ENCODE results near the gene LBH. TPM values are rescaled to one million over a fixed set of nuclear protein-coding genes. Genes with fewer than 3 reads are reported as not detected.

Gene LBH
- total RNA-seq, 6 experiments from 2014 or later: 24.4 to 99.2 (median 92.8) TPM

GRCh38 chr2:30235008-30235655, 3.8 kb downstream of the LBH start:
- DNase-seq: no peak
- H3K4me3 Mint-ChIP-seq: peak overlapping the region; percentile 42; the same call in 1 of the 2 replicates
- peaks cover 17% of the 10 kb centered on the region for H3K36me3 Mint-ChIP-seq (ENCODE audit: low read depth)
- H3K27me3 Mint-ChIP-seq (ENCODE audit: insufficient read depth): peaks cover 13% of the 10 kb centered on the region; the same call in 1 of the 2 replicates
- peak overlapping the region; percentile 19; the same call in 1 of the 2 replicates for H3K27ac Mint-ChIP-seq
- H3K4me1 Mint-ChIP-seq (ENCODE audit: low read depth): peaks cover 66% of the 10 kb centered on the region
- H3K9me3 Mint-ChIP-seq: no peaks in the 10 kb centered on the region
- TF ChIP-seq, protein P1, sequence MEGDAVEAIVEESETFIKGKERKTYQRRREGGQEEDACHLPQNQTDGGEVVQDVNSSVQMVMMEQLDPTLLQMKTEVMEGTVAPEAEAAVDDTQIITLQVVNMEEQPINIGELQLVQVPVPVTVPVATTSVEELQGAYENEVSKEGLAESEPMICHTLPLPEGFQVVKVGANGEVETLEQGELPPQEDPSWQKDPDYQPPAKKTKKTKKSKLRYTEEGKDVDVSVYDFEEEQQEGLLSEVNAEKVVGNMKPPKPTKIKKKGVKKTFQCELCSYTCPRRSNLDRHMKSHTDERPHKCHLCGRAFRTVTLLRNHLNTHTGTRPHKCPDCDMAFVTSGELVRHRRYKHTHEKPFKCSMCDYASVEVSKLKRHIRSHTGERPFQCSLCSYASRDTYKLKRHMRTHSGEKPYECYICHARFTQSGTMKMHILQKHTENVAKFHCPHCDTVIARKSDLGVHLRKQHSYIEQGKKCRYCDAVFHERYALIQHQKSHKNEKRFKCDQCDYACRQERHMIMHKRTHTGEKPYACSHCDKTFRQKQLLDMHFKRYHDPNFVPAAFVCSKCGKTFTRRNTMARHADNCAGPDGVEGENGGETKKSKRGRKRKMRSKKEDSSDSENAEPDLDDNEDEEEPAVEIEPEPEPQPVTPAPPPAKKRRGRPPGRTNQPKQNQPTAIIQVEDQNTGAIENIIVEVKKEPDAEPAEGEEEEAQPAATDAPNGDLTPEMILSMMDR (IDR thresholded peaks at IDR 0.05): no peak

DNA sequence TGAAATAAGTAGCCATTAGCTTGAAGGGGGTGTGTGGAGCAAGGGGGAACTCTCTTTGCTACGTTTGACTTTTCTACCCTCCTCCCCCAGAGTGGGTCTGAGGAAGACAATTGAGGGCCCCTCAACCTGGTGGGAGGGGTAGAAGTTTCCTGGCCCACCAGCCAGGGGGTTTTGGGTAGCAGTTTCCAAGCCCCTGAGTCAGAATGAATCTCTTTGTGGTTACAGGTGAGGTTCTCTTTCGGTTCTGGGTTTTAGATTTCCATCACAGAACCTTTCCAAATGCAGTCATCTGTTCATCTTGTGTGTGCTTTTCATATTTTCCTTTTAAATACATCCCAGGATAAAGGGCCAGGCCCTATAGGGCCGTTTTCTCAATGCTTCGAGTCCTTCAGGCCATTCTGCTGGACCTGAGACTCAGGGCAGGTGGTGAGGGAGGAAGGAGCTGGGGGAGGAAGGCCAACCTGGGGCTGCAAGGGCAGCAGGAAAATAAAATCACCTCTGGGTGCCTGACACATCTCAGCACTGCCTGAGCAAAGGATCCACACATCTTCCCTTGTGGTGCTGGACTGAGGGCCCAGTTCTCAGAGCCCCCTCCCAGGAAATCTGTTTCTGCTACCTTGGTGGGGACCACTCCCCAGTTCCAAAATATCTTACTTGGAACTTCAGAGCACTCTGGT, 4.7 kb downstream of the LBH start:
- Mint-ChIP-seq H3K27ac (no peak overlapping the region), H3K4me3 (no peak overlapping the region), H3K9me3 (no peaks in the 10 kb centered on the region), H3K27me3 (ENCODE audit: insufficient read depth) (peaks cover 10% of the 10 kb centered on the region), H3K4me1 (ENCODE audit: low read depth) (peaks cover 60% of the 10 kb centered on the region), H3K36me3 (ENCODE audit: low read depth) (peaks cover 17% of the 10 kb centered on the region)
- TF ChIP-seq, protein P1 (IDR thresholded peaks at IDR 0.05): no peak
- no peak for DNase-seq

GRCh38 chr2:30236591-30237238, 5.4 kb downstream of the LBH start:
- peaks cover 60% of the 10 kb centered on the region for H3K4me1 Mint-ChIP-seq (ENCODE audit: low read depth)
- no peaks in the 10 kb centered on the region for H3K9me3 Mint-ChIP-seq
- H3K27me3 Mint-ChIP-seq (ENCODE audit: insufficient read depth): peaks cover 10% of the 10 kb centered on the region
- DNase-seq: no peak
- H3K27ac Mint-ChIP-seq: no peak overlapping the region
- no peak overlapping the region for H3K4me3 Mint-ChIP-seq
- peaks cover 17% of the 10 kb centered on the region for H3K36me3 Mint-ChIP-seq (ENCODE audit: low read depth)
- TF ChIP-seq, protein P1 (IDR thresholded peaks at IDR 0.05): no peak

GRCh38 chr2:30237239-30237965, 6.1 kb downstream of the LBH start:
- H3K4me3 Mint-ChIP-seq: no peak overlapping the region
- H3K27me3 Mint-ChIP-seq (ENCODE audit: insufficient read depth): peaks cover 10% of the 10 kb centered on the region
- H3K36me3 Mint-ChIP-seq (ENCODE audit: low read depth): peaks cover 17% of the 10 kb centered on the region
- H3K4me1 Mint-ChIP-seq (ENCODE audit: low read depth): peaks cover 60% of the 10 kb centered on the region
- no peak for DNase-seq
- TF ChIP-seq, protein P1 (IDR thresholded peaks at IDR 0.05): no peak
- H3K27ac Mint-ChIP-seq: no peak overlapping the region; the same call in 1 of the 2 replicates
- no peaks in the 10 kb centered on the region for H3K9me3 Mint-ChIP-seq
